Ovary (tissue), 9 donors: ENCODE results near the gene TBC1D14. TPM values are rescaled to one million over a fixed set of nuclear protein-coding genes. Genes with fewer than 3 reads are reported as not detected.

ENCODE experiments used
- DNase-seq, 5 donors: peaks; one replicate each; pipeline ENCODE4 v3.0.0-alpha.2; 2019 to 2020
- H3K27ac ChIP-seq, 2 donors: fragments of 200-600 bp; one replicate each; pipeline versions ENCODE4 v1.5.1 to v1.8.0; 2019 to 2022
- H3K27me3 ChIP-seq: fragments of 200-600 bp; one replicate; pipeline ENCODE4 v1.8.0; 2022
- H3K36me3 ChIP-seq: fragments of 200-600 bp; sonication (generic); one replicate; pipeline ENCODE4 v1.5.1; 2019
- H3K4me1 ChIP-seq: one replicate; pipeline ENCODE4 v1.8.1; 2013; ENCODE audit warnings: mild to moderate bottlenecking, moderate library complexity; ENCODE audit not compliant: insufficient read depth
- H3K4me3 ChIP-seq: fragments of 200-600 bp; sonication (generic); one replicate; pipeline ENCODE4 v1.5.1; 2017
- H3K9me3 ChIP-seq, 2 donors: fragments of 200-600 bp in 1 of 2; sonication (generic) in 1 of 2; one replicate each; pipeline versions ENCODE4 v1.5.1 to v1.8.1; 2013 to 2019; ENCODE audit warnings: mild to moderate bottlenecking in 1 of 2, moderate library complexity in 1 of 2
- CTCF ChIP-seq, 3 donors: fragments of 450-650 bp in 2 of 3; fragments of 200-600 bp in 1 of 3; IDR thresholded peaks; one replicate each; pipeline versions ENCODE4 v1.5.1 to v1.8.0; 2016 to 2022; ENCODE audit warnings: antibody characterized with exemption in 3 of 3, mild to moderate bottlenecking in 1 of 3
- EP300 ChIP-seq: sonication (generic); formaldehyde crosslinking; IDR thresholded peaks from one replicate; pipeline ENCODE4 v1.6.1; 2017; ENCODE audit warnings: antibody characterized with exemption
- POLR2A ChIP-seq: fragments of 450-650 bp; IDR thresholded peaks from one replicate; pipeline ENCODE4 v1.6.1; 2017; ENCODE audit warnings: antibody characterized with exemption, mild to moderate bottlenecking, moderate library complexity
- WGBS, 3 donors: extraction: QIAGEN DNeasy Blood & Tissue Kit in 1 of 3; methylation state at CpG; one replicate each; pipeline versions ENCODE4 v1.1.5 to v1.1.7; 2013 to 2017; 5-methylcytosine and 5-hydroxymethylcytosine counted together
- intact Hi-C, 4 donors: fragments of 100-400 bp; cut with DNase I; formaldehyde crosslinking; loops; one replicate each; pipeline versions ENCODE4 v1.11.0 to v1.15.1; 2022 to 2023
- polyA plus RNA-seq, 2 donors: library from polyadenylated mRNA; stranded (reverse); fragments of 200-250 nt in 1 of 2; fragments of 350-450 nt in 1 of 2; fragmentation: Illumina TruSeq in 1 of 2; extraction: RNeasy Lipid Tissue Mini Kit (QIAGEN cat#74804) in 1 of 2; gene quantifications; one replicate each; pipeline ENCODE4 v1.2.3, GENCODE V29; 2013 to 2014
- total RNA-seq, 7 donors: library from RNA; depleted of rRNA in 2 of 7; stranded (reverse); fragments of >200 nt in 2 of 7; fragmentation: NEBNext Ultra II Directional in 3 of 7; extraction: Animal tissue kit (Norgen Biotek cat#: 25700) in 3 of 7; gene quantifications; one replicate each; pipeline versions ENCODE4 v1.1.0 to v1.2.4, GENCODE V29; 2016 to 2023
- donor health status: DM: no; HTN: no; CAD: no; lungs with moderate emphysema.
- donor health status: DM: no; HTN: no; CAD: no.
- donor health status: Bipolar disorder and iron deficiency.
- donor health status: DM: yes; HTN: yes; CAD: no.
- donor health status: DM: no; HTN: no; CAD: no.
- donor health status: DM: yes; HTN: yes; CAD: no.

TBC1D14 gene
- total and polyA plus RNA-seq, 9 donors = 19.9 to 40.0 (median 34.4) TPM

DNA sequence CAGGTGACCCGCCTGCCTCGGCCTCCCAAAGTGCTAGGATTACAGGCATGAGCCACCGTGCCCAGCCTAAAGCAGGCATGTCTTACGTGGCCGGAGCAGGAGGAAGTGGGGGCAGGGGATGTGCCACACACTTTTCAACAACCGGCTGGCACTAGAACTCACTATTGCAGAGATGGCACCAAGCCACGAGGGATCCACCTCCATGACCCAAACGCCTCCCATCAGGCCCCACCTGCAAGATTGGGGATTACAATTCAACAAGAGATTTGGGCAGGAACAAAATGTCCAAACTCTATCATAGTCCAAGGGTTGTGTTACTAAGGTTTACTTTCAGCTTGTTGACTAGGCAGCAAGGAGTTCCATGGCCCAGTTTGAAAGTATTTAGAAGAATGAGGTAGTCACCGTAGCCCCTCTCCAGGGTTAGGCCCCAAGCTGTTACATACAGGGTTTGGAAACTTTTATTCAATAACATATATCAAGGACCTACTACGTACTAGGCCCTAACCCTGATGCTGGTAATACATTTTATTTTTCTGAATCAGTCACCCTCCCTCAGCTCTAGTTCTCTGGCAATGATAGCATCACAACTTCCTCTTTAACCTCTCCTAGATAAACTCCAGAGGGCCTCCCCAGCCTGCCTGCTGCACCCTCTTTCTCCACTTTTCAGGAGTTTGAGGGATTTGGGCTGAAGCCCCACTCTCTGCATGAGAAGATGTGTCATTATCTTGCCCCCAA lies 18.0 kb upstream of the TBC1D14 start:
- DNase-seq = no peak
- TF ChIP-seq EP300 = no peak
- no peak for TF ChIP-seq POLR2A
- no peak for TF ChIP-seq CTCF (IDR thresholded peaks at IDR 0.05)
- no peak overlapping the region for H3K27ac ChIP-seq
- no peaks in the 10 kb centered on the region for H3K36me3 ChIP-seq
- H3K9me3 ChIP-seq = no peaks in the 10 kb centered on the region
- H3K27me3 ChIP-seq = no peaks in the 10 kb centered on the region
- WGBS, 3 donors = 87 to 90% (median 87%) methylated on average over 10 of the region's 10 CpGs
- intact Hi-C loops = no loop called here
- H3K4me3 ChIP-seq = no peak overlapping the region
- no peaks in the 10 kb centered on the region for H3K4me1 ChIP-seq

- 26 to 31% (median 28%) methylated on average over 19 to 20 of the region's 20 CpGs for WGBS, 3 donors
Measured at GRCh38 chr4:6892190-6892908, 17.3 kb upstream of the TBC1D14 start.

GRCh38 chr4:6892909-6893202 lies 16.8 kb upstream of the TBC1D14 start:
- no peak for TF ChIP-seq POLR2A
- no peak for TF ChIP-seq EP300
- TF ChIP-seq CTCF (IDR thresholded peaks at IDR 0.05) = no peak
- H3K36me3 ChIP-seq = no peaks in the 10 kb centered on the region
- intact Hi-C loops = no loop called here
- no peak overlapping the region for H3K4me3 ChIP-seq
- DNase-seq = no peak
- WGBS, 3 donors = 75 to 77% (median 76%) methylated on average over 6 of the region's 6 CpGs
- H3K27me3 ChIP-seq = no peaks in the 10 kb centered on the region
- H3K27ac ChIP-seq = no peak overlapping the region
- no peaks in the 10 kb centered on the region for H3K4me1 ChIP-seq
- H3K9me3 ChIP-seq = no peaks in the 10 kb centered on the region

More at GRCh38 chr4:6892190-6892908, 17.3 kb upstream of the TBC1D14 start:
- no peaks in the 10 kb centered on the region for H3K36me3 ChIP-seq
- no peak overlapping the region for H3K4me3 ChIP-seq
- no peak for TF ChIP-seq POLR2A
- TF ChIP-seq CTCF (IDR thresholded peaks at IDR 0.05) = no peak
- no peak for TF ChIP-seq EP300
- no peaks in the 10 kb centered on the region for H3K9me3 ChIP-seq
- DNase-seq = peak in 1 of 5 donors; percentile 38
- intact Hi-C loops = no loop called here
- H3K27me3 ChIP-seq = no peaks in the 10 kb centered on the region
- no peak overlapping the region for H3K27ac ChIP-seq
- H3K4me1 ChIP-seq = no peaks in the 10 kb centered on the region

- WGBS, 3 donors = 69 to 81% (median 73%) methylated on average over 7 of the region's 7 CpGs
- H3K4me1 ChIP-seq = no peaks in the 10 kb centered on the region
Measured at GRCh38 chr4:6893449-6894085, 16.1 kb upstream of the TBC1D14 start.

More at GRCh38 chr4:6893449-6894085, 16.1 kb upstream of the TBC1D14 start:
- Histone ChIP-seq H3K4me3 (no peak overlapping the region), H3K36me3 (no peaks in the 10 kb centered on the region), H3K27ac (no peak overlapping the region), H3K27me3 (no peaks in the 10 kb centered on the region), H3K9me3 (no peaks in the 10 kb centered on the region)
- intact Hi-C loops = no loop called here
- TF ChIP-seq POLR2A = no peak
- TF ChIP-seq EP300 = no peak
- TF ChIP-seq CTCF (IDR thresholded peaks at IDR 0.05) = no peak
- no peak for DNase-seq
